ENCODE measurements around the gene EPB41L5. TPM values are rescaled to one million over a fixed set of nuclear protein-coding genes. Genes with fewer than 3 reads are reported as not detected.

EPB41L5 gene
- total and polyA plus RNA-seq, 10 donors = 0.97 to 10.5 (median 8.5) TPM

DNA sequence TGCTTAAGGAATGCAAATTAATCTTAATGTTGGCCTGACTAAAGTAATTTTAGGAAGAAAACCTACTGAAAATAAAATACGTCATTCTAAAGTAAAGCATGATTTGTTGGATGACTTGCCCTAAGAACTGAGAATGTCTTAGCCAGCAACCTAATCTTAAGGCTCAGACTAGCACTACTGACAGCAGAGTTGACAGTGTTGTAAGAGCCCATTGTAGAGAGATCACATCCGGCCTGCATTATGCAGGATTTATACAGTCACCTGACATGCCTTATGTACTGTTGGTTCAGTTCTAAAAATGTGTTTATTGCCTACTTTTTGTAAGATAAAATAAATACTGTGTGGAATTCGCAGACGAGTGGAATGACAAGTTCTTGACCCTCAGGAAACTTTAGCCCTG, 128.0 kb downstream of the EPB41L5 start:
- TF ChIP-seq POLR2AphosphoS5 (IDR thresholded peaks at IDR 0.05) (no peak), POLR2A (IDR thresholded peaks at IDR 0.05) (no peak)
- TF ChIP-seq, protein P1, sequence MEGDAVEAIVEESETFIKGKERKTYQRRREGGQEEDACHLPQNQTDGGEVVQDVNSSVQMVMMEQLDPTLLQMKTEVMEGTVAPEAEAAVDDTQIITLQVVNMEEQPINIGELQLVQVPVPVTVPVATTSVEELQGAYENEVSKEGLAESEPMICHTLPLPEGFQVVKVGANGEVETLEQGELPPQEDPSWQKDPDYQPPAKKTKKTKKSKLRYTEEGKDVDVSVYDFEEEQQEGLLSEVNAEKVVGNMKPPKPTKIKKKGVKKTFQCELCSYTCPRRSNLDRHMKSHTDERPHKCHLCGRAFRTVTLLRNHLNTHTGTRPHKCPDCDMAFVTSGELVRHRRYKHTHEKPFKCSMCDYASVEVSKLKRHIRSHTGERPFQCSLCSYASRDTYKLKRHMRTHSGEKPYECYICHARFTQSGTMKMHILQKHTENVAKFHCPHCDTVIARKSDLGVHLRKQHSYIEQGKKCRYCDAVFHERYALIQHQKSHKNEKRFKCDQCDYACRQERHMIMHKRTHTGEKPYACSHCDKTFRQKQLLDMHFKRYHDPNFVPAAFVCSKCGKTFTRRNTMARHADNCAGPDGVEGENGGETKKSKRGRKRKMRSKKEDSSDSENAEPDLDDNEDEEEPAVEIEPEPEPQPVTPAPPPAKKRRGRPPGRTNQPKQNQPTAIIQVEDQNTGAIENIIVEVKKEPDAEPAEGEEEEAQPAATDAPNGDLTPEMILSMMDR (IDR thresholded peaks at IDR 0.05 in 8 of 11, conservative IDR thresholded peaks at IDR 0.05 in 3 of 11) = no peak
- Histone ChIP-seq H3K27me3 (replicated peaks in 1 of 7) (no peaks in the 10 kb centered on the region), H3K4me1 (no peaks in the 10 kb centered on the region), H3K4me3 (no peak overlapping the region), H3K27ac (no peak overlapping the region), H3K9me3 (no peaks in the 10 kb centered on the region), H3K36me3 (no peaks in the 10 kb centered on the region)
- intact Hi-C loops (cut with DNase I; ENCODE audit: low total_unique reads) = no loop called here
- 91 to 94% (median 92%) methylated on average over 4 of the region's 4 CpGs for WGBS, 5 donors
- no peak for DNase-seq

DNA sequence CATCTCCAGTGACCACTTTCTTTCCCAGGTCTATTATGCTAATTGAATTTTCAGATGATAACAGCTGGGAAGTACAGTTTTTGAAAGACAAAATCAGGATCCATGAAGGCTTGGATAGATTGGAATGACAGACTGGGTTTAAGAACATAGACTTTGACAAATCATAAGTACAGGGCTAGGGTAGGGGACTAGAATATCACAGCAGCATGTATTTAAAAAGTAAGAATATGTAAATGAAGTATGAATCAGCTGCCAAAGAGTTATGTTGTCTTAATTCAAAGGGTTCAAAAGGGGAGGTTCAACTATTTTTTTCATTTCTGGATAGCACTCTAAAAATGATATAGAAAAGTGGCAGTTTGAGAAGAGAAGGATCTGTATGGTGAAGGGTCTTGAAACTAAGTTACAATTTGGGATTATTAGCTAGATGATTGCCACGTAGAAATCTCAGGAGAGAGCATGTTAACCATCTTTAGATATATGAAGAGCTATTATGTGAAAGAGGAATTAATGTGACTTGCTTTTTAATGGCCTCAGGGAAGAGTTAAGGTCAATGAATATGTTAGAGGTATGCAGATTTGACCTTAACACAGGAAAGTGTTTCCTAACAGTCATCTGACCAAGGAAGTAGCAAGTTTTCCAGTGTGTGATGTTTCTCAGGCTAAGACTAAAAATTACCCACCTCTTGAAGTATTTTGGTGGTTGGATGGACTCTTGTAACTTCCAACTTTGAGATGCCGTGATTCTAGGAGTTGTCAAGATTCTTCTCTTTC, 128.6 kb downstream of the EPB41L5 start:
- peaks cover 0 to under 1% (median 0%) of the 10 kb centered on the region in 6 donors for H3K36me3 ChIP-seq
- no peak for TF ChIP-seq POLR2AphosphoS5 (IDR thresholded peaks at IDR 0.05)
- TF ChIP-seq, protein P1 (IDR thresholded peaks at IDR 0.05 in 8 of 11, conservative IDR thresholded peaks at IDR 0.05 in 3 of 11) = no peak
- H3K27me3 ChIP-seq (replicated peaks in 1 of 7) = no peaks in the 10 kb centered on the region
- DNase-seq = no peak
- H3K4me1 ChIP-seq = no peaks in the 10 kb centered on the region
- WGBS, 5 donors = 85 to 93% (median 88%) methylated on average over 2 of the region's 2 CpGs
- intact Hi-C loops (cut with DNase I; ENCODE audit: low total_unique reads) = no loop called here
- no peaks in the 10 kb centered on the region for H3K9me3 ChIP-seq
- H3K27ac ChIP-seq = no peak overlapping the region
- no peak overlapping the region for H3K4me3 ChIP-seq

DNA sequence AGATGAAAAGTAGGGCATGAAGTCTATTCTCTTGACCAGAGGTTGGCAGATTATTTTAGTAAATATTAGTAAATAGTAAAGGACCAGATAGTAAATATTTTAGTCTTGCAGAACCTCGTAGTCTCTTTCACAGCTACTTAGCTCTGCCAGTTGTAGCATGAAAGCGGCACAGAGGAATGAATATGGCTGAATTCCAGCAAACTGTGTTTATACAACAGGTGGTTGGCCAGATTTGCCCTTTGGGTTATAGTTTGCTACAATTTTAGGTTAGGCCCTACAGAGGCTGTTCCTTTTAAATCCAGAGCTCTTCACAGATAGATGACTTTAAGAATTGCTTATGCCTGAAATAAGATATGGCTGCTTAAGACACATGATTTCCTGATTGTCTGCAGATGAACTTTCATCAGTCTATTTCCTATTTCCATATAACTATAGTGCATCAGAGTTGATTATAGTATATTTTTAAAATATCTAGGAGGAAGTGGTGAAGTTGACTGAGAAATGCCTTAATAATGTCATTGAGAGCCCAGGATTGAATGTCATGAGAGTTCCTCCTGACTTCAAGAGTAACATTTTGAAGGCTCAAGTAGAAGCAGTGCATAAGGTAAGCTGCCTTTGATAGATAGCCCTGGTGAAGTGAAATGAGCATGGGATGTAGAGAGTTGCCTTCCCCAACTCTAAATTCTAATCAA, 129.8 kb downstream of the EPB41L5 start:
- Histone ChIP-seq H3K9me3 (no peaks in the 10 kb centered on the region), H3K27me3 (replicated peaks in 1 of 7) (no peaks in the 10 kb centered on the region), H3K4me1 (no peaks in the 10 kb centered on the region), H3K4me3 (no peak overlapping the region), H3K36me3 (peaks cover 0 to 7% (median 0%) of the 10 kb centered on the region in 6 donors), H3K27ac (no peak overlapping the region)
- 92 to 98% (median 95%) methylated on average over 2 of the region's 2 CpGs for WGBS, 5 donors
- TF ChIP-seq POLR2A (IDR thresholded peaks at IDR 0.05) (no peak), POLR2AphosphoS5 (IDR thresholded peaks at IDR 0.05) (no peak)
- TF ChIP-seq, protein P1 (IDR thresholded peaks at IDR 0.05 in 8 of 11, conservative IDR thresholded peaks at IDR 0.05 in 3 of 11) = no peak
- intact Hi-C loops (cut with DNase I; ENCODE audit: low total_unique reads) = no loop called here
- DNase-seq = no peak

DNA sequence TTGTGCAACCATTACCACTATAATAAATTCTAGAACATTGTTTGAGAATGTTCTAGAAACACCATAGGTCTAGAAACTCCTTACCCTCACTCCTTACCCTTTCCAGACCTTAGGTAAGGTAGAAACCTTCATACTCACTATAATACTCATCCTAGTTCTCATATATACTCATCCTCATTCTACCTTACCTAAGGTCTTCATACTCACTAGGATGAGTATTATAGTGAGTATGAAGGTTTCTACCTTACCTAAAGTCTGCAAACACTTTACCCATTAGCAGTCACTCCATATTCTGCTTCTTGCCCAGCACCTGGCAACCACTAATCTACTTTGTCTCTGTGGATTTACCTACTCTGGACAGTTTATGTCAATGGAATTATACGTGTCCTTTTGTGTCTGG, 135.4 kb downstream of the EPB41L5 start:
- intact Hi-C loops (cut with DNase I; ENCODE audit: low total_unique reads) = no loop called here
- TF ChIP-seq, protein P1 (IDR thresholded peaks at IDR 0.05 in 8 of 11, conservative IDR thresholded peaks at IDR 0.05 in 3 of 11) = no peak
- TF ChIP-seq POLR2A (IDR thresholded peaks at IDR 0.05) = no peak
- no peak for TF ChIP-seq POLR2AphosphoS5 (IDR thresholded peaks at IDR 0.05)
- no peak for DNase-seq
- WGBS, 5 donors = 92 to 100% (median 95%) methylated on average over 1 of the region's 1 CpG
- Histone ChIP-seq H3K4me1 (no peaks in the 10 kb centered on the region), H3K27ac (no peak overlapping the region), H3K36me3 (peaks cover 0 to 19% (median 2%) of the 10 kb centered on the region in 6 donors), H3K9me3 (peaks cover 3 to 43% (median 37%) of the 10 kb centered on the region in 8 donors), H3K27me3 (replicated peaks in 1 of 7) (no peaks in the 10 kb centered on the region), H3K4me3 (no peak overlapping the region)

Data from spleen (tissue), 11 donors.